Muscle of back (tissue), 11 donors: Measurements from ENCODE around the gene DENND1A. TPM values are rescaled to one million over a fixed set of nuclear protein-coding genes. Genes with fewer than 3 reads are reported as not detected.
A peak's percentile ranks its signal among the peaks of the same experiment; 100 is the strongest.

Source experiments
- DNase-seq, 3 donors: peaks; one replicate each; pipeline versions ENCODE4 v3.0.0 to v3.0.0-alpha.2; 2013
- polyA plus RNA-seq, 10 donors: library from polyadenylated mRNA; unstranded; fragments of 120-200 nt; gene quantifications; one replicate each; pipeline ENCODE4 v1.2.1, GENCODE V29; 2013; ENCODE audit not compliant: insufficient read length in 10 of 10

Gene DENND1A
- polyA plus RNA-seq, 10 donors: 10.9 to 15.4 (median 13.8) TPM

GRCh38 chr9:123357743-123358059 lies 572.2 kb downstream of the DENND1A start:
- no peak for DNase-seq

DNA sequence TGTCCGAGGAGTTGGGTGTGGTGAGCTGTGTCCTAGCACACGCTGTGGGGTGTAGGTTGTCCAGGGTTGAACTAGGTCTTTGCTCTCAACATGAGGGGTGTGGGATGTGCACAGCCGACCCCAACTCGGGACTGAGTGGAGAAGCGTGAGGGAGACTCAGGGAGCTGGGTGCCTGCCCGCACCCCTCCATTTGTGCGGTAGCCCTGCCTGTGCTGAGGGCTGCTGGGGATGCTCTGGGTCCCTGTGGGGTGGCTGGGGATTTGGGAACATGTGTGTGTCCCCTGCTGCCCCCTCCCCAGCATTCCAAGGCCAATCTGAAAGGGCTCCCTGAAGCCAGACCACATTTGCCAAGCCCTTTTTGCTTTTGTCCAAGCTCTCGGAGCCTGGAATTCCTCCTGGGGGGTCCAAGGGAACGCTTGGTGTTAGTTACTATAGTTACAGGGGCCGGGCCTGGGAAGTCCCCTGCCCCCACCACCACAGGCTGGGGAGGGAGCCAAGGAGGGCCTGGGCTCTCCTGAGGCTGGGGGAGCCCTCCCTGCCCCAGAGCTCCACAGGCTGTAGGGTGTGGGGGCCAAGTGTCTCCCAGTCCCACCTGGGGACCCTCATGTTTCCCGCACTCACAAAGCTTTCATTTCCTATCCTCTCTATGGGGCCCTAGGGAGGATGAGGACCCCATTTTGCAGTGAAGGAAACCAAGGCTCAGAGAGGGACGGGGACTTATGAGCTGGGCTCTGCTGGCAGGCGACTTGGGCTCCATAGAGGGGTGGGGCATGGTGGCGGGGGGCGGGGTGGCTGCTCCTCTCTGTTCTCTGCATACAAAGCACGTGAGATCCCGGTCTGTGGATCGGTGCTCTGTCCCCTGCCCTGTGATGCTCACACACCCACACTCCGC lies 572.8 kb downstream of the DENND1A start:
- DNase-seq: no peak

GRCh38 chr9:123355761-123356431 lies 574.0 kb downstream of the DENND1A start, which contains the start of gene CRB2:
Gene CRB2, plus strand, starts transcription at chr9:123356197. Its CDS starts 64 bp downstream, at chr9:123356261.
- DNase-seq: no peak

GRCh38 chr9:123354806-123355508 lies 575.0 kb downstream of the DENND1A start:
- no peak for DNase-seq

GRCh38 chr9:123353984-123354591 lies 575.8 kb downstream of the DENND1A start:
- DNase-seq: peak in 2 of 3 donors; percentile 32 to 70

GRCh38 chr9:123353041-123353440 lies 576.9 kb downstream of the DENND1A start:
- no peak for DNase-seq

DNA sequence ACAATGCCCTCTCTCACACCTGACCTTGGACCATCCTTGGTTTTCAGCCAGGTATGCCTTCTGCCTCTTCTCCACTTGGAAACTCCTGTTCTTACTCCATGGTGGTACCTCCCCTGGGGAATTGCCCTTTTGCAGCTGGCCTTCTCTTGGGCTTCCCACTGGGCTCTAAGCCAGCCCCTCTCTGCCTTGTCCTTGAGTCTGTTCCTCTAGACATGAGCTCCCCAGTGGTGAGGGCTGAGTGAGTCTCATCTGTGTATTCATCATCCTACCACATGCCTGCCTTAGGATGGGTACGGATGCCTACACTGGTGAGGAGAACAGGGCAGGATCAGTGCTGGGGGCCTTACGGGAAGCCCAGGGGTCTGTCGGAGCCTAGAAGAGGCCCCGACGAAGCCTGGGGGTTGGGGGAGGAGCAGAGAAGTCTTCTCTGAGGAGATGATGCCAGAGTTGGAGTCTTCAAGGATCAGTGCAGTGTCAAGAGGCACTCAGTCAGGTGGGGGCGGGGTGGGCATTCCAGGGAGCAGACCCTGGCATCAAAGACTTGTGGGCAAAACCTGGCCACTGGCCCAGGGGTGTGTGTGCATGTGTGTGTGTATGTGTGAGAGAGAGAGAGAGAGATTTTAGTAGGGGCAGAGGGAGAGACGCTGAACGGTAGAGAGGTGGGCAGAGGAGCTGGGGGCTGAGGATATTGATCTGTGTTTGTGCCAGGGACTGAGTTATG lies 579.2 kb downstream of the DENND1A start:
- DNase-seq: no peak

DNA sequence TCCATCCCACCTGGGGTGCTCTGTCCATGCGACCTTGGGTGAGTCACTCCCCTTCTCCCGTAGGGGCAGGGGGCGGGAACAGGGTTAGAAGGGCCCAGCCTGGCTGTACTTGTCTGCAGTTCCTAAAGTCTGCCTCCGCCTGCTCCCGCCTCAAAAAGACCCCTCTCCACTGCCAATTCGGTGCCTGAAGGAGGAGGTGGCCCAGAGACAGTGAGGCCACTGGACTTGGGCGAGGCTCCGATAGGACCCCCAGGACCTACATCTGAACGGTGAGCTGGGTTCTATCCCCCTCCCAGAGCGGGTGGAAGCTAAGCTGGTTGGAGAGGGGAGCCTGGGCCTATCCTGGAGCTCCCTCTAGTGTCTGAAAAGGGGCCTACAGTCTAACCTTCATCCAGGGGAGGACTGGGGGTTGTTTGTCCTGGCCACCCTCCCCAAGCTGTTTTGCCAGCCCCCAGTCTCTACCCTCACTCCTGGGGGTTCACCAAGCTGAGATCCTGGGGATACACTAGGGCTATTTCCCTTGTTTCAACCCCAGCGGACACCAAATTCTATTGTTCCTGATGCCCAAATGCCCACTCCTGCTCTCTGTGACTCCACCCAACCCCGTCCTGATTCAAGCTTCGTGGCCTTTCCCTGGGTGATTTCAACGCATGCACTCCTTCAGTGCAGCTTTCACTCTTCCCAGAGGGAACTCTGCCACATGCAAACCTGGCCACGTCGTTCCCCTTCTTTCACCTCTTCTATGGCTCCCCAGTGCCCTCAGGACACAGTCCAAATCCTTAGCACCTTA lies 580.0 kb downstream of the DENND1A start:
- DNase-seq: peak; percentile 34 to 83 (median 68)

GRCh38 chr9:123349033-123349432 lies 580.9 kb downstream of the DENND1A start:
- DNase-seq: no peak

DNA sequence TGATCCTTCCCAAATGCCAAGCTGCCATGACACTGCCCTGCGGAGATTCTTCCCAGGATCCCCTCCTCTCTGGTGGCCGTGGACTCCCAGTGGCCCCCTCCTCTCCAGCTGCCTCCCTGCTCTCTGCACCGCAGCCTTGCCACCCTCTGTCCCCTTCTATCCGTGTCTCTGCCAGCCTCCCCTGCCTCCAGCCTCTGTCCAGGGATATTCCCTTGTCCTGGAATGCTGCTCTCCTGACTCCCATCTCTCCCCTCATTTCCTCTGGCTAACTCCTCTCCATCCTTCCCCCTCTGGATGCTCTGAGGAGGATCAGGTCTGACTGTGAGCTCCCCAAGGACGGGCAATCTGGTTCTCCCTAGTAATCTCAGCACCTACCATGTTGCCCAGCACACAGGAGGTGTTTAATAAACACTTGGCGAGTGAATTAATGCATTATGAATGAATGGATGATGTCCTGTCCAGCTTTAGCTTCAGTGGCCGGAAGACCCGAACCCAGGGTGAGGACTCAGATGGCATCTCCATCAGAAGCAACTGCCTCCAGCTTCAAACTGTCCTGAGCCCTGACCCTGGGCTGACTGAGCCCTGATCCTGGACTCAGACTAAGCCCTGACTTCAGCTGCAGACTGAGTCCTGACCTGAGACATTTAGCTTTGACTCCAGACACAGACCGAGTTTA lies 581.5 kb downstream of the DENND1A start:
- DNase-seq: no peak

DNA sequence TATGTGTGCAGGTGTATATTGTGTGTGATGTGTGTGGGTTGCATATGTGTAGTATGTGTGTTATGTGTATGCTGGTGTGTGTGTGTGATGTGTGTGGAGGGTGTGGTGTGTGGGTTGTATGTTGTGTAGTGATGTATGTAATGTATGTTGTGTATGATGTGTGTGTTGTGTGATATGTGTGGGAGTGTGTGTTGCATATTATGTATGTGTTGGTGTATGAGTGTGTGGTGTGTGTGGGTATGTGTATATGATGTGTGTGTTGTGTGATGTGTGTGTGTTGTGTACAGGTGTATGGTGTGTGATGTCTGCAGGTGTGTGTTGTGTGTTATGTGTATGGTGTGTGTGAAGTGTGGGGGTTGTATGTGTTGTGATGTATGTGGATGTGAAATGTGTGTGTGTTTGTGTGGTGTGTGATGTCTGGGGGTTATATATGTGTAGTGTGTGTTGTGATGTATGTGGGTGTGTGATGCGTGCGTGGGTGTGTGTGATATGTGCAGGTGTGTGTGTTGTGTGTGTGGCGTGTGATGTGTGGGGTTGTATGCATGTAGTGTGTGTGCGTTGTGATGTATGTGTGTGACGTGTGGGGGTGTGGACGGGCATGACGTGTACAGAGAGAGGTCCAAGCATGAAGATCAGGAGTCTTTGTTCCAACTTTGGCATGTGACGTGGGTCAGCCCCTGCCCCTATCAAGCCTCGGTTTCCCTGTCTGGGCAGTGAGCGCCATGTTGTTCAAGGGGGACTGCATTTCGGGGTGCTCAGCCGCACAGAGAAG lies 582.5 kb downstream of the DENND1A start:
- DNase-seq: no peak

DNA sequence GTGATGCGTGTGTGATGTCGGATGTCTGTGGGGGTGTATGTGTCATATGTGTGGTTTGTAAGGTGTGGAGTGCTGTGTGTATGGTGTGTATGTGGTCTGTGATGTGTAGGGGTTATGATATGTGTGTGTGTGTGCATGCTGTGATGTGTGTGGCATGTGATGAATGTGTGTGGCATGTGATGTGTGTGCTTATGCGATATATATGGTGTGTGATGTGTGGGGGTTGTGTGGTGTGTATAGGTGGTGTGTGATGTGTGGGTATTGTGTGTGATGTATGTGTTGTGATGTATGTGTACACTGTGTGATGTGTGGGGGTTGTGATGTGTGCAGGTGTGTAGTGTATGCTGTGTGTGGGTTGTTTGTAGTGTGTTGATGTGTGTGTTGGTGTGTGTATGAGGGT lies 583.1 kb downstream of the DENND1A start:
- DNase-seq: no peak

GRCh38 chr9:123346026-123346425 lies 583.9 kb downstream of the DENND1A start:
- peak in 2 of 3 donors; percentile 45 to 51 for DNase-seq

DNA sequence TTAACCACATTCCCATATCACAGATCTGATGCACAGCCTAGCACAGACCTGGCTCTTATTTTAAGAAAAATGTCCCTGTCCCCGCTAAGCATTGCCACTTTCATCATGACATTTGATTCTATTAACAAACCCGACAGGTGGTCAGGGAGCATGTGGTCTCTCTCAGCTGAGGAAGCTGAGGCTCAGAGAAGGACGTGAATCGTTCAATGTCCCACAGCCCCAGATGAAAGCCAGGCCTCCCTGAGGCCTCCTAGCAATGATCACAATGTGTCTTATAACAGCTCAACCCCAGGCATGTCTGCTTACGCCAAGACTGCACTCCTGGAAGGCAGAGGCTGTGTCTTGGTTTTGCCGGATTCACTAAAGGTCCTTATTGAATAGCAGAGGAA lies 584.4 kb downstream of the DENND1A start:
- DNase-seq: peak in 2 of 3 donors; percentile 34 to 52

- no peak for DNase-seq
Observed at GRCh38 chr9:123344192-123344949, 585.6 kb downstream of the DENND1A start.

GRCh38 chr9:123343443-123344191 lies 586.3 kb downstream of the DENND1A start:
- DNase-seq: peak in 1 of 3 donors; percentile 48

GRCh38 chr9:123342247-123342646 lies 587.7 kb downstream of the DENND1A start:
- DNase-seq: no peak

DNA sequence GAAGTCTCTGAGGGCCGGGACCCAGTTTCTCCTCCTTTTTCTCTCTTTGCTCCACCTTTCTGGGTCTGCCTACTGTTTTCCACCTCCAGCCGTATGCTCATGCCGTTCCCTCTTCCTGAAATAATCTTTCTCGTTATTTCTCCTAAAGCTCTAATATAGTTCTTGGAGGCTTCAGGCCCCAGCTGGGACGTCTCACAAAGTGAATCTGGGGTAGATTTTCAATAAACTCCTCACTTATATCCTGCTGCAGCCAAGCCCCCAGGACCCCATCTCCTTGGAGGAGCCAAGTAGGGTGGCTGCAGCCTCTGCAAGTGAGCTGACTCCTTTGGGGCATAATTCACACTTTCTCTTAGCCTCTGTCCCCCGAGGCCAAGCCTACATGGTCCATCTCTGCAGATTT lies 588.1 kb downstream of the DENND1A start:
- no peak for DNase-seq
